ENCODE data around the gene ACOT11. TPM values are rescaled to one million over a fixed set of nuclear protein-coding genes. Genes with fewer than 3 reads are reported as not detected.

Gene ACOT11
- total and polyA plus RNA-seq, 7 donors, result 8.9 to 40.9 (median 22.1) TPM

- DNase-seq, result no peak
- 92% methylated on average over 10 of the region's 10 CpGs for WGBS, 2 donors
Observed at GRCh38 chr1:54601730-54602129, 53.7 kb downstream of the ACOT11 start.

DNA sequence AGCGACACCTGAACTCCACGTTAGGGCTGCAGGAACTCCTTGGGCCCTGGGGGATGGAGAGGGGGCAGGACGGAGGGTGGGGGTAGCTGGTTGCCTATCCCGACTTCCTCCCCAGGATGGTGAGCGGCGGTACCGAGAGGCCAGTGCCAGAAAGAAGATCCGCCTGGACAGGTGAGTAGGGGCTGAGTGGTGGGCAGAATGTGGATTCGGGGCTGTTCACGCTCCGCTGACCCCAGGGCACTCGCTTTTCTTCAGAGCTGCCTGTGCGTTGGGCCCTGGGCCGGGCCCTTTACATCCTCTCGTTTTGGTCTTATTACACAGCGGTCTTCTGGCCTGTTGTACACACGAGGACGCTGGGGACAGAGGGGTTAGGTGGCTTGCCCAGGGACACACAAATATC is 54.5 kb downstream of the ACOT11 start:
- Histone ChIP-seq H3K4me1 (no peaks in the 10 kb centered on the region), H3K9me3 (no peaks in the 10 kb centered on the region), H3K4me3 (no peak overlapping the region), H3K27me3 (no peaks in the 10 kb centered on the region), H3K36me3 (peaks cover 6 to 57% (median 19%) of the 10 kb centered on the region in 4 donors), H3K27ac (no peak overlapping the region)
- 91 to 93% methylated on average over 18 of the region's 18 CpGs for WGBS, 2 donors
- TF ChIP-seq EP300 (IDR thresholded peaks at IDR 0.05), result no peak
- no peak for TF ChIP-seq POLR2AphosphoS5 (IDR thresholded peaks at IDR 0.05)
- TF ChIP-seq, protein P1, sequence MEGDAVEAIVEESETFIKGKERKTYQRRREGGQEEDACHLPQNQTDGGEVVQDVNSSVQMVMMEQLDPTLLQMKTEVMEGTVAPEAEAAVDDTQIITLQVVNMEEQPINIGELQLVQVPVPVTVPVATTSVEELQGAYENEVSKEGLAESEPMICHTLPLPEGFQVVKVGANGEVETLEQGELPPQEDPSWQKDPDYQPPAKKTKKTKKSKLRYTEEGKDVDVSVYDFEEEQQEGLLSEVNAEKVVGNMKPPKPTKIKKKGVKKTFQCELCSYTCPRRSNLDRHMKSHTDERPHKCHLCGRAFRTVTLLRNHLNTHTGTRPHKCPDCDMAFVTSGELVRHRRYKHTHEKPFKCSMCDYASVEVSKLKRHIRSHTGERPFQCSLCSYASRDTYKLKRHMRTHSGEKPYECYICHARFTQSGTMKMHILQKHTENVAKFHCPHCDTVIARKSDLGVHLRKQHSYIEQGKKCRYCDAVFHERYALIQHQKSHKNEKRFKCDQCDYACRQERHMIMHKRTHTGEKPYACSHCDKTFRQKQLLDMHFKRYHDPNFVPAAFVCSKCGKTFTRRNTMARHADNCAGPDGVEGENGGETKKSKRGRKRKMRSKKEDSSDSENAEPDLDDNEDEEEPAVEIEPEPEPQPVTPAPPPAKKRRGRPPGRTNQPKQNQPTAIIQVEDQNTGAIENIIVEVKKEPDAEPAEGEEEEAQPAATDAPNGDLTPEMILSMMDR (IDR thresholded peaks at IDR 0.05), result no peak
- no peak for TF ChIP-seq POLR2A (IDR thresholded peaks at IDR 0.05)
- DNase-seq, result no peak
- intact Hi-C loops (cut with DNase I), result no loop called here

More at GRCh38 chr1:54601730-54602129, 53.7 kb downstream of the ACOT11 start:
- H3K27me3 ChIP-seq, result no peaks in the 10 kb centered on the region
- no peak for TF ChIP-seq EP300 (IDR thresholded peaks at IDR 0.05)
- TF ChIP-seq, protein P1 (IDR thresholded peaks at IDR 0.05), result no peak
- no peak for TF ChIP-seq POLR2A (IDR thresholded peaks at IDR 0.05)
- no peak for TF ChIP-seq POLR2AphosphoS5 (IDR thresholded peaks at IDR 0.05)
- H3K27ac ChIP-seq, result no peak overlapping the region
- H3K9me3 ChIP-seq, result no peaks in the 10 kb centered on the region
- H3K36me3 ChIP-seq, result peaks cover 10 to 56% (median 17%) of the 10 kb centered on the region in 4 donors
- no peak overlapping the region for H3K4me3 ChIP-seq
- intact Hi-C loops (cut with DNase I), result no loop called here
- H3K4me1 ChIP-seq, result no peaks in the 10 kb centered on the region

GRCh38 chr1:54603241-54603640 is 55.2 kb downstream of the ACOT11 start:
- peaks cover 6 to 57% (median 16%) of the 10 kb centered on the region in 4 donors for H3K36me3 ChIP-seq
- DNase-seq, result no peak

DNA sequence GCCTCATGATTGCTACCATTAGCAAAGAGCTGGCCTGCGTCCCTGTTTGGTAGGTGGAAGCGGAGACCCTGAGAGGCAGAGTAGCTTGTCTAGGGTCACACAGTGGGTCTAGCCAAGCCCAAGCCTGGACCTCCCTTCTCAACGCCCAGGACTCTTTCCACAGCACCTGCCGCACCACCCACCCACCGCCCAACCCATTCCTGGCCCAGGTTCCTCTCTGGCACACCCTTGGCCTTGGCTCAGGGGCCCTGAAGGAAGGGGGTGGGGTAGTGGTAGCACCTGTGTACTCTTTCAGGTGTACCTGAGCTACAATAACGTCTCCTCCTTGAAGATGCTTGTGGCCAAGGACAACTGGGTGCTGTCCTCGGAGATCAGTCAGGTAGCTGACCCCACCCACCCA is 56.0 kb downstream of the ACOT11 start:
- H3K4me1 ChIP-seq, result no peaks in the 10 kb centered on the region
- H3K27me3 ChIP-seq, result no peaks in the 10 kb centered on the region
- H3K4me3 ChIP-seq, result no peak overlapping the region
- intact Hi-C loops (cut with DNase I), result no loop called here
- no peak for DNase-seq
- peaks cover 6 to 59% (median 17%) of the 10 kb centered on the region in 4 donors for H3K36me3 ChIP-seq
- WGBS, 2 donors, result 19 to 52% methylated on average over 7 of the region's 7 CpGs
- H3K27ac ChIP-seq, result no peak overlapping the region
- H3K9me3 ChIP-seq, result no peaks in the 10 kb centered on the region
- TF ChIP-seq POLR2A (IDR thresholded peaks at IDR 0.05) (no peak), POLR2AphosphoS5 (IDR thresholded peaks at IDR 0.05) (no peak), EP300 (IDR thresholded peaks at IDR 0.05) (no peak)
- TF ChIP-seq, protein P1 (IDR thresholded peaks at IDR 0.05), result no peak

More at GRCh38 chr1:54603241-54603640, 55.2 kb downstream of the ACOT11 start:
- intact Hi-C loops (cut with DNase I), result no loop called here
- Histone ChIP-seq H3K9me3 (no peaks in the 10 kb centered on the region), H3K27me3 (no peaks in the 10 kb centered on the region), H3K4me3 (no peak overlapping the region), H3K27ac (no peak overlapping the region), H3K4me1 (no peaks in the 10 kb centered on the region)
- 86 to 93% methylated on average over 6 of the region's 6 CpGs for WGBS, 2 donors
- no peak for TF ChIP-seq POLR2A (IDR thresholded peaks at IDR 0.05)
- TF ChIP-seq, protein P1 (IDR thresholded peaks at IDR 0.05), result no peak

Measured in sigmoid colon (tissue), 7 donors.